ENCODE measurements around the gene MTCH1. TPM values are rescaled to one million over a fixed set of nuclear protein-coding genes. Genes with fewer than 3 reads are reported as not detected.

MTCH1 gene
- total RNA-seq, 4 donors from 2014 or later = 185 to 242 (median 199) TPM

GRCh38 chr6:36957773-36958271 lies 28.2 kb downstream of the MTCH1 start:
- peak; percentile 48 for ATAC-seq
- TF ChIP-seq POLR2A (IDR thresholded peaks at IDR 0.05) = no peak
- no peak for TF ChIP-seq POLR2AphosphoS5 (IDR thresholded peaks at IDR 0.05)
- TF ChIP-seq CTCF (IDR thresholded peaks at IDR 0.05) = no peak
- TF ChIP-seq EP300 (IDR thresholded peaks at IDR 0.05) = no peak
- 69% methylated on average over 3 of the region's 9 CpGs; no CpG with 5 or more reads in 1 of the 2 donors for WGBS, 2 donors (ENCODE audit: low coverage in 1 of 2)
- Histone ChIP-seq H3K4me3 (peak overlapping the region in 1 of 2 donors; percentile 10), H3K4me1 (peaks cover 0 to 6% (median 0%) of the 10 kb centered on the region in 3 donors), H3K27me3 (no peaks in the 10 kb centered on the region), H3K9me3 (no peaks in the 10 kb centered on the region), H3K36me3 (no peaks in the 10 kb centered on the region), H3K27ac (no peak overlapping the region)

GRCh38 chr6:36956446-36956820 lies 29.6 kb downstream of the MTCH1 start:
- Histone ChIP-seq H3K36me3 (no peaks in the 10 kb centered on the region), H3K27me3 (no peaks in the 10 kb centered on the region), H3K27ac (peak overlapping the region in 2 of 4 donors; percentile 49 to 62), H3K9me3 (no peaks in the 10 kb centered on the region), H3K4me3 (peak overlapping the region in 1 of 2 donors; percentile 36), H3K4me1 (peaks cover 0 to 6% (median 0%) of the 10 kb centered on the region in 3 donors)
- no peak for ATAC-seq
- TF ChIP-seq POLR2AphosphoS5 (IDR thresholded peaks at IDR 0.05) (no peak), POLR2A (IDR thresholded peaks at IDR 0.05) (no peak), EP300 (IDR thresholded peaks at IDR 0.05) (no peak), CTCF (IDR thresholded peaks at IDR 0.05) (no peak)

- H3K27me3 ChIP-seq = no peaks in the 10 kb centered on the region
- H3K9me3 ChIP-seq = no peaks in the 10 kb centered on the region
- H3K4me1 ChIP-seq = peaks cover 0 to 6% (median 0%) of the 10 kb centered on the region in 3 donors
- 64 to 80% methylated on average over 1 to 3 of the region's 9 CpGs for WGBS, 2 donors (ENCODE audit: low coverage in 1 of 2)
- ATAC-seq = no peak
- H3K36me3 ChIP-seq = no peaks in the 10 kb centered on the region
- TF ChIP-seq POLR2A (IDR thresholded peaks at IDR 0.05) (no peak), CTCF (IDR thresholded peaks at IDR 0.05) (no peak), POLR2AphosphoS5 (IDR thresholded peaks at IDR 0.05) (no peak), EP300 (IDR thresholded peaks at IDR 0.05) (no peak)
- peak overlapping the region in 1 of 2 donors; percentile 36 for H3K4me3 ChIP-seq
- peak overlapping the region in 2 of 4 donors; percentile 49 to 62 for H3K27ac ChIP-seq
Observed at GRCh38 chr6:36955671-36956445, 30.1 kb downstream of the MTCH1 start.

GRCh38 chr6:36955136-36955535 lies 30.9 kb downstream of the MTCH1 start:
- no peak for ATAC-seq
- Histone ChIP-seq H3K4me3 (peak overlapping the region in 1 of 2 donors; percentile 36), H3K9me3 (no peaks in the 10 kb centered on the region), H3K27ac (peak overlapping the region in 2 of 4 donors; percentile 24 to 29), H3K4me1 (no peaks in the 10 kb centered on the region), H3K36me3 (no peaks in the 10 kb centered on the region), H3K27me3 (no peaks in the 10 kb centered on the region)
- no peak for TF ChIP-seq POLR2AphosphoS5 (IDR thresholded peaks at IDR 0.05)
- no peak for TF ChIP-seq CTCF (IDR thresholded peaks at IDR 0.05)
- no peak for TF ChIP-seq POLR2A (IDR thresholded peaks at IDR 0.05)
- no peak for TF ChIP-seq EP300 (IDR thresholded peaks at IDR 0.05)
- WGBS, 2 donors (ENCODE audit: low coverage in 1 of 2) = 48 to 57% methylated on average over 5 to 6 of the region's 6 CpGs
